B cell (primary cell): ENCODE data around the gene PTGDR2. TPM values are rescaled to one million over a fixed set of nuclear protein-coding genes. Genes with fewer than 3 reads are reported as not detected.

ENCODE experiments used
- ATAC-seq: fragments of 200-7000 bp; cut with Tn5 transposase; one replicate; pipeline ENCODE4 v1.10.0; 2021; ENCODE audit warnings: low read depth, mild to moderate bottlenecking, moderate number of reproducible peaks, moderate library complexity
- CTCF ChIA-PET: fragments of 350-600 bp; sonication (Branson Sonifier 250); formaldehyde crosslinking; loops from one replicate; lab custom pipeline; 2021; ENCODE audit warnings: antibody characterized with exemption, inconsistent platforms; lab: Charles Lee
- POLR2A ChIA-PET: fragments of 350-600 bp; sonication (Branson Sonifier 250); formaldehyde crosslinking; loops from one replicate; lab custom pipeline; 2021; ENCODE audit warnings: antibody characterized with exemption; lab: Charles Lee
- DNase-seq: peaks from one replicate; pipeline ENCODE4 v3.0.0; 2013
- H2AFZ ChIP-seq: 2 replicates; pipeline ENCODE4 v1.6.1; 2012; ENCODE audit warnings: mild to moderate bottlenecking, low read depth, low read length; ENCODE audit not compliant: insufficient read depth, poor library complexity, severe bottlenecking
- H3K27ac ChIP-seq, 2 donors: 1 replicate in 1 of 2; 2 replicates in 1 of 2; pipeline ENCODE4 v1.5.1; 2012 to 2013; ENCODE audit warnings: low read length in 2 of 2, mild to moderate bottlenecking in 2 of 2, moderate library complexity in 1 of 2
- H3K27me3 ChIP-seq, 4 experiments: fragments of 200-600 bp in 1 of 4; sonication (generic) in 1 of 4; replicated peaks in 1 of 4; 1 replicate in 2 of 4; 2 replicates in 2 of 4; pipeline versions ENCODE4 v1.6.1 to v1.7.0; 2013 to 2016; ENCODE audit warnings: low read length in 3 of 4, mild to moderate bottlenecking in 2 of 4, mixed read lengths in 1 of 4, moderate library complexity in 1 of 4; ENCODE audit not compliant: insufficient read depth in 4 of 4, control insufficient read depth in 3 of 4; ENCODE audit errors: control extremely low read depth in 1 of 4
- H3K36me3 ChIP-seq, 2 experiments: replicated peaks in 1 of 2; 1 replicate in 1 of 2; 2 replicates in 1 of 2; pipeline versions ENCODE4 v1.6.1 to v1.7.1; 2013; ENCODE audit warnings: low read length in 1 of 2; ENCODE audit not compliant: insufficient read depth in 2 of 2, control insufficient read depth in 1 of 2; ENCODE audit errors: control extremely low read depth in 1 of 2, extremely low read depth in 1 of 2
- H3K4me1 ChIP-seq, 2 donors: fragments of 200-600 bp in 1 of 2; sonication (generic) in 1 of 2; 1 replicate in 1 of 2; 2 replicates in 1 of 2; pipeline versions ENCODE4 v1.5.1 to v1.6.1; 2013 to 2017; ENCODE audit warnings: low read length in 2 of 2; ENCODE audit not compliant: control insufficient read depth in 2 of 2, insufficient read depth in 2 of 2
- H3K4me2 ChIP-seq: replicated peaks from 2 replicates; pipeline ENCODE3; 2012; ENCODE audit warnings: mild to moderate bottlenecking, low read depth, low read length; ENCODE audit not compliant: poor library complexity, severe bottlenecking
- H3K4me3 ChIP-seq, 5 experiments: fragments of 200-600 bp in 1 of 5; sonication (generic) in 1 of 5; 1 replicate in 3 of 5; 2 replicates in 2 of 5; pipeline versions ENCODE4 v1.5.1 to v1.7.0; 2011 to 2016; ENCODE audit warnings: low read length in 4 of 5, mild to moderate bottlenecking in 4 of 5, low read depth in 2 of 5, control low read depth in 1 of 5, moderate library complexity in 1 of 5; ENCODE audit not compliant: insufficient read depth in 1 of 5; ENCODE audit errors: control extremely low read depth in 1 of 5, extremely low read depth in 1 of 5
- H3K79me2 ChIP-seq: fragments of 200-600 bp; sonication (generic); one replicate; pipeline ENCODE4 v1.6.0; 2016; ENCODE audit warnings: low read length; ENCODE audit not compliant: control insufficient read depth, insufficient read depth
- H3K9ac ChIP-seq: fragments of 200-600 bp; sonication (generic); 2 replicates; pipeline ENCODE4 v1.6.1; 2017; ENCODE audit warnings: mild to moderate bottlenecking, low read length, moderate library complexity
- H3K9me3 ChIP-seq, 3 donors: one replicate each; pipeline versions ENCODE4 v1.6.1 to v1.7.1; 2013; ENCODE audit warnings: low read length in 2 of 3; ENCODE audit not compliant: control insufficient read depth in 2 of 3, insufficient read depth in 1 of 3; ENCODE audit errors: control extremely low read depth in 1 of 3
- H4K20me1 ChIP-seq: 2 replicates; pipeline ENCODE4 v1.6.0; 2012; ENCODE audit warnings: mild to moderate bottlenecking, low read length; ENCODE audit not compliant: insufficient read depth, control insufficient read depth, poor library complexity, severe bottlenecking
- H3K27ac Mint-ChIP-seq: one replicate; pipeline ENCODE4 v1.8.0; 2021; ENCODE audit warnings: mixed read lengths
- H3K27me3 Mint-ChIP-seq: one replicate; pipeline ENCODE4 v1.8.0; 2021; ENCODE audit warnings: mixed read lengths
- H3K4me1 Mint-ChIP-seq: one replicate; pipeline ENCODE4 v1.8.0; 2021; ENCODE audit warnings: mixed read lengths
- H3K4me3 Mint-ChIP-seq: one replicate; pipeline ENCODE4 v1.8.0; 2021; ENCODE audit warnings: mixed read lengths
- H3K9me3 Mint-ChIP-seq: one replicate; pipeline ENCODE4 v1.8.0; 2022; ENCODE audit warnings: mixed read lengths; ENCODE audit not compliant: insufficient read depth
- EZH2 ChIP-seq: IDR thresholded peaks from 2 replicates; pipeline ENCODE4 v1.6.1; 2012; ENCODE audit warnings: borderline replicate concordance, low read depth, mild to moderate bottlenecking, moderate library complexity, low read length; ENCODE audit not compliant: insufficient read depth, poor library complexity, severe bottlenecking
- WGBS: methylation state at CpG from one replicate; pipeline ENCODE4 v1.1.5; 2013; ENCODE audit warnings: missing lambda C conversion rate; ENCODE audit not compliant: insufficient coverage; 5-methylcytosine and 5-hydroxymethylcytosine counted together
- intact Hi-C: fragments of 100-400 bp; cut with micrococcal nuclease; formaldehyde crosslinking; loops from one replicate; pipeline ENCODE4 v1.10.0; 2022
- polyA plus RNA-seq: library from polyadenylated mRNA; depleted of rRNA; stranded (reverse); fragments of >200 nt; gene quantifications from 2 replicates; pipeline ENCODE4 v1.2.3, GENCODE V29; 2012
- total RNA-seq, 2 donors: library from RNA; stranded (reverse); fragments of 120-200 nt in 1 of 2; gene quantifications; 1 replicate in 1 of 2; 2 replicates in 1 of 2; pipeline versions ENCODE4 v1.2.3 to v1.2.4, GENCODE V29; 2013 to 2022
- TF ChIP-seq, protein P1 (sequence below): fragments of 200-600 bp; IDR thresholded peaks from one replicate; pipeline ENCODE4 v1.8.0; 2022; ENCODE audit warnings: antibody characterized with exemption, mild to moderate bottlenecking

Gene PTGDR2
- total and polyA plus RNA-seq, 2 donors (not counting 1 experiment from before 2014, with no cell fraction given), result 0.03 TPM; not detected in 1

DNA sequence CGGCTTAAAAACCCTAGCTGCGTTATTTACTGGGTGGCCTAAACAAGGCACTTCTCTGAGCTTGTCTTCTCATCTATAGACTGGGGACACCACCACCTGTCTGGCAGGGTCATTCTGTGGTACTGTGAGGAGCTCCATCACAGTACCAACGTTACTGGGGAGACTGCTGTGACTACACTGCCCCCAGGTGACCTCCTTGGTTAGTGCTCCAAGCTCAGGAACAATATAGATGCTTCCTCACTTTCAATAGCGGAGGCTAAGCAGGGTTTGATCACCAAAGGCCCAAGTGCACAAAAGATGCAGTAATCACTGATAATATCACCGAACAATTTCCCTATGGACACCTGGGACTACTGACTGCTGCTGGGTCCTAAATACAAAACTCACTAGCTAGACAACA lies 31.8 kb upstream of the PTGDR2 start:
- intact Hi-C loops, result loop anchor here (1.0 kb wide), 1 partner anchor 56 kb away; no protein-coding TSS in a partner anchor
- H3K36me3 ChIP-seq, result peaks cover 0 to 24% of the 10 kb centered on the region in 2 experiments
- no peak overlapping the region for H3K27ac ChIP-seq
- H3K4me3 Mint-ChIP-seq, result no peak overlapping the region
- 60% methylated on average over 5 of the region's 5 CpGs for whole genome bisulfite sequencing
- no peaks in the 10 kb centered on the region for H4K20me1 ChIP-seq
- no peak overlapping the region for H3K27ac Mint-ChIP-seq
- no peaks in the 10 kb centered on the region for H3K4me1 ChIP-seq
- no peak overlapping the region for H3K9ac ChIP-seq
- no peak for TF ChIP-seq EZH2
- TF ChIP-seq, protein P1, sequence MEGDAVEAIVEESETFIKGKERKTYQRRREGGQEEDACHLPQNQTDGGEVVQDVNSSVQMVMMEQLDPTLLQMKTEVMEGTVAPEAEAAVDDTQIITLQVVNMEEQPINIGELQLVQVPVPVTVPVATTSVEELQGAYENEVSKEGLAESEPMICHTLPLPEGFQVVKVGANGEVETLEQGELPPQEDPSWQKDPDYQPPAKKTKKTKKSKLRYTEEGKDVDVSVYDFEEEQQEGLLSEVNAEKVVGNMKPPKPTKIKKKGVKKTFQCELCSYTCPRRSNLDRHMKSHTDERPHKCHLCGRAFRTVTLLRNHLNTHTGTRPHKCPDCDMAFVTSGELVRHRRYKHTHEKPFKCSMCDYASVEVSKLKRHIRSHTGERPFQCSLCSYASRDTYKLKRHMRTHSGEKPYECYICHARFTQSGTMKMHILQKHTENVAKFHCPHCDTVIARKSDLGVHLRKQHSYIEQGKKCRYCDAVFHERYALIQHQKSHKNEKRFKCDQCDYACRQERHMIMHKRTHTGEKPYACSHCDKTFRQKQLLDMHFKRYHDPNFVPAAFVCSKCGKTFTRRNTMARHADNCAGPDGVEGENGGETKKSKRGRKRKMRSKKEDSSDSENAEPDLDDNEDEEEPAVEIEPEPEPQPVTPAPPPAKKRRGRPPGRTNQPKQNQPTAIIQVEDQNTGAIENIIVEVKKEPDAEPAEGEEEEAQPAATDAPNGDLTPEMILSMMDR, result no peak
- H3K9me3 Mint-ChIP-seq, result no peaks in the 10 kb centered on the region
- no peaks in the 10 kb centered on the region for H3K27me3 Mint-ChIP-seq
- ATAC-seq (no peak), DNase-seq (peak; percentile 30)
- no peaks in the 10 kb centered on the region for H3K27me3 ChIP-seq
- POLR2A ChIA-PET, result no interaction called here
- CTCF ChIA-PET, result interaction anchor here (1.0 to 1.8 kb wide), 9 partner anchors 11 to 623 kb away, joined by 3 to 30 read pairs (median 4); partner anchors contain the start of gene PTGDR2
- no peak overlapping the region for H2AFZ ChIP-seq
- no peak overlapping the region for H3K4me2 ChIP-seq
- H3K4me3 ChIP-seq, result no peak overlapping the region
- no peaks in the 10 kb centered on the region for H3K4me1 Mint-ChIP-seq
- no peaks in the 10 kb centered on the region for H3K79me2 ChIP-seq
- no peaks in the 10 kb centered on the region for H3K9me3 ChIP-seq

DNA sequence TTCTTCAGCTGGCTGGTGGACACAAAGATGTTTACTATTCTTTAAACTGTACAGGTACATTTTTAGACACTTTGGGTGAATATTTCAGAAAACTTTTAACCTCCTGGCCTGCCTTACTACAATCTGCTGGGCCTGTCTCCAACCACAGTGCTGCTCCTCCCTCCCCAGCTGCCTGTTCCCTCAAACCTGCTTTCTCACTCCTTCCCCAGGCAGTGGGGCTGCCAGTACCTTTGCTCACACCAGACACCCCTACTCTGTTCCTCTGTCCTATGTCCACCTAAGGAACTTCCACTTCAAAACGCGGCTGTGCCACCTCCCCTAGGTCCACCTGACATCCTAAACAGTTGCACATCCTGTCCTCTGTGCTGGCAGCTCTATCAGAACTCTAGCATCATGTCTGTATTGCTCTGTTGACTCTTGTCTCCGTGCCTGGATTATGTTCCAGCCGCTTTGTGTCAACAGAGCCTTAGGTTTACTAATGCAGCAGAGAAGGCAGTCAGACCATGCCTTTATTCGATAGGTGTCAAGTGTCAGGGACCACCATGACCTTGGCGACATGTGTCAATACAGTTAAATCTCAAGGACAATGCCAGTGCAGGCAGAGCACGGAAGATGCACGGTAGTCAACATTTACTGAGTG lies 25.0 kb upstream of the PTGDR2 start:
- Histone ChIP-seq H3K36me3 (peaks cover 0 to 20% of the 10 kb centered on the region in 2 experiments), H3K4me1 (no peaks in the 10 kb centered on the region), H4K20me1 (no peaks in the 10 kb centered on the region), H3K27ac (no peak overlapping the region), H3K4me2 (no peak overlapping the region), H3K9ac (no peak overlapping the region), H3K27me3 (no peaks in the 10 kb centered on the region), H3K79me2 (no peaks in the 10 kb centered on the region), H2AFZ (no peak overlapping the region), H3K4me3 (no peak overlapping the region), H3K9me3 (no peaks in the 10 kb centered on the region)
- Mint-ChIP-seq H3K9me3 (no peaks in the 10 kb centered on the region), H3K27me3 (no peaks in the 10 kb centered on the region), H3K4me3 (no peak overlapping the region), H3K27ac (no peak overlapping the region), H3K4me1 (no peaks in the 10 kb centered on the region)
- POLR2A ChIA-PET, result no interaction called here
- CTCF ChIA-PET, result interaction anchor here (2.0 kb wide), 1 partner anchor 19 kb away, joined by 5 read pairs; no protein-coding TSS in a partner anchor
- WGBS, result 100% methylated on average over 7 of the region's 8 CpGs
- intact Hi-C loops, result no loop called here
- TF ChIP-seq, protein P1, result no peak
- no peak for TF ChIP-seq EZH2
- DNase-seq, result no peak
- ATAC-seq, result no peak
